ENCODE measurements around the gene WDR18.

WDR18 gene

GRCh38 chr19:984165-984967, at the start of gene WDR18:
TSS of gene WDR18 (plus strand) at chr19:984345. CDS start at chr19:984354, 9 bp downstream.
- Histone ChIP-seq H3K36me3 (ENCODE audit: control insufficient read depth, insufficient read depth, low read length) (peaks cover 25% of the 10 kb centered on the region), H3K27ac (ENCODE audit: low read depth, low read length) (peak within 1 kb of the TSS; percentile 99), H3K4me1 (ENCODE audit: control insufficient read depth, insufficient read depth, low read length) (peaks cover 14% of the 10 kb centered on the region), H3K9me3 (ENCODE audit: control insufficient read depth, insufficient read depth, low read depth, low read length) (no peaks in the 10 kb centered on the region), H3K9ac (ENCODE audit: low read length) (peak within 1 kb of the TSS; percentile 100), H3K27me3 (ENCODE audit: control insufficient read depth, insufficient read depth, low read length) (no peaks in the 10 kb centered on the region), H3K4me3 (ENCODE audit: low read depth, low read length) (peak within 1 kb of the TSS; percentile 100)

- H3K4me3 ChIP-seq (ENCODE audit: low read depth, low read length), result no peak overlapping the region
- no peaks in the 10 kb centered on the region for H3K9me3 ChIP-seq (ENCODE audit: control insufficient read depth, insufficient read depth, low read depth, low read length)
- no peak overlapping the region for H3K9ac ChIP-seq (ENCODE audit: low read length)
- peaks cover 25% of the 10 kb centered on the region for H3K4me1 ChIP-seq (ENCODE audit: control insufficient read depth, insufficient read depth, low read length)
- H3K27me3 ChIP-seq (ENCODE audit: control insufficient read depth, insufficient read depth, low read length), result no peaks in the 10 kb centered on the region
- H3K36me3 ChIP-seq (ENCODE audit: control insufficient read depth, insufficient read depth, low read length), result peaks cover 60% of the 10 kb centered on the region
- peak overlapping the region; percentile 96; the same call in 1 of the 2 replicates for H3K27ac ChIP-seq (ENCODE audit: low read depth, low read length)
Observed at GRCh38 chr19:934865-935479, 49.2 kb upstream of the WDR18 start.

- H3K36me3 ChIP-seq (ENCODE audit: control insufficient read depth, insufficient read depth, low read length), result peaks cover 59% of the 10 kb centered on the region
- H3K4me1 ChIP-seq (ENCODE audit: control insufficient read depth, insufficient read depth, low read length), result peaks cover 25% of the 10 kb centered on the region
Observed at GRCh38 chr19:936175-936546, 48.0 kb upstream of the WDR18 start.

GRCh38 chr19:937259-937694, 46.9 kb upstream of the WDR18 start:
- Histone ChIP-seq H3K9me3 (ENCODE audit: control insufficient read depth, insufficient read depth, low read depth, low read length) (no peaks in the 10 kb centered on the region), H3K27me3 (ENCODE audit: control insufficient read depth, insufficient read depth, low read length) (no peaks in the 10 kb centered on the region), H3K27ac (ENCODE audit: low read depth, low read length) (no peak overlapping the region), H3K4me3 (ENCODE audit: low read depth, low read length) (no peak overlapping the region), H3K4me1 (ENCODE audit: control insufficient read depth, insufficient read depth, low read length) (peaks cover 23% of the 10 kb centered on the region), H3K36me3 (ENCODE audit: control insufficient read depth, insufficient read depth, low read length) (peaks cover 60% of the 10 kb centered on the region), H3K9ac (ENCODE audit: low read length) (no peak overlapping the region)

More at GRCh38 chr19:936175-936546, 48.0 kb upstream of the WDR18 start:
- no peak overlapping the region for H3K27ac ChIP-seq (ENCODE audit: low read depth, low read length)
- H3K4me3 ChIP-seq (ENCODE audit: low read depth, low read length), result no peak overlapping the region
- H3K27me3 ChIP-seq (ENCODE audit: control insufficient read depth, insufficient read depth, low read length), result no peaks in the 10 kb centered on the region
- no peaks in the 10 kb centered on the region for H3K9me3 ChIP-seq (ENCODE audit: control insufficient read depth, insufficient read depth, low read depth, low read length)
- no peak overlapping the region for H3K9ac ChIP-seq (ENCODE audit: low read length)

- Histone ChIP-seq H3K4me3 (ENCODE audit: low read depth, low read length) (no peak overlapping the region), H3K27ac (ENCODE audit: low read depth, low read length) (no peak overlapping the region), H3K4me1 (ENCODE audit: control insufficient read depth, insufficient read depth, low read length) (peaks cover 12% of the 10 kb centered on the region; the same call in 1 of the 2 replicates), H3K27me3 (ENCODE audit: control insufficient read depth, insufficient read depth, low read length) (no peaks in the 10 kb centered on the region), H3K9me3 (ENCODE audit: control insufficient read depth, insufficient read depth, low read depth, low read length) (no peaks in the 10 kb centered on the region), H3K36me3 (ENCODE audit: control insufficient read depth, insufficient read depth, low read length) (peaks cover 61% of the 10 kb centered on the region), H3K9ac (ENCODE audit: low read length) (no peak overlapping the region)
Observed at GRCh38 chr19:938233-938923, 45.8 kb upstream of the WDR18 start.

GRCh38 chr19:939439-939838, 44.7 kb upstream of the WDR18 start:
- peaks cover 3% of the 10 kb centered on the region; the same call in 1 of the 2 replicates for H3K4me1 ChIP-seq (ENCODE audit: control insufficient read depth, insufficient read depth, low read length)
- H3K36me3 ChIP-seq (ENCODE audit: control insufficient read depth, insufficient read depth, low read length), result peaks cover 65% of the 10 kb centered on the region
- no peaks in the 10 kb centered on the region for H3K9me3 ChIP-seq (ENCODE audit: control insufficient read depth, insufficient read depth, low read depth, low read length)
- no peaks in the 10 kb centered on the region for H3K27me3 ChIP-seq (ENCODE audit: control insufficient read depth, insufficient read depth, low read length)
- no peak overlapping the region for H3K27ac ChIP-seq (ENCODE audit: low read depth, low read length)
- no peak overlapping the region for H3K4me3 ChIP-seq (ENCODE audit: low read depth, low read length)
- H3K9ac ChIP-seq (ENCODE audit: low read length), result peak overlapping the region; percentile 33

- peaks cover 64% of the 10 kb centered on the region for H3K36me3 ChIP-seq (ENCODE audit: control insufficient read depth, insufficient read depth, low read length)
- H3K9ac ChIP-seq (ENCODE audit: low read length), result peak overlapping the region; percentile 33
- H3K27ac ChIP-seq (ENCODE audit: low read depth, low read length), result no peak overlapping the region
- H3K9me3 ChIP-seq (ENCODE audit: control insufficient read depth, insufficient read depth, low read depth, low read length), result no peaks in the 10 kb centered on the region
- H3K4me1 ChIP-seq (ENCODE audit: control insufficient read depth, insufficient read depth, low read length), result no peaks in the 10 kb centered on the region
- H3K4me3 ChIP-seq (ENCODE audit: low read depth, low read length), result no peak overlapping the region
- no peaks in the 10 kb centered on the region for H3K27me3 ChIP-seq (ENCODE audit: control insufficient read depth, insufficient read depth, low read length)
Observed at GRCh38 chr19:939922-940321, 44.2 kb upstream of the WDR18 start.

GRCh38 chr19:940591-941291, 43.4 kb upstream of the WDR18 start:
- no peak overlapping the region for H3K27ac ChIP-seq (ENCODE audit: low read depth, low read length)
- no peak overlapping the region for H3K9ac ChIP-seq (ENCODE audit: low read length)
- no peaks in the 10 kb centered on the region for H3K9me3 ChIP-seq (ENCODE audit: control insufficient read depth, insufficient read depth, low read depth, low read length)
- H3K4me1 ChIP-seq (ENCODE audit: control insufficient read depth, insufficient read depth, low read length), result no peaks in the 10 kb centered on the region
- H3K27me3 ChIP-seq (ENCODE audit: control insufficient read depth, insufficient read depth, low read length), result no peaks in the 10 kb centered on the region
- peaks cover 58% of the 10 kb centered on the region for H3K36me3 ChIP-seq (ENCODE audit: control insufficient read depth, insufficient read depth, low read length)
- H3K4me3 ChIP-seq (ENCODE audit: low read depth, low read length), result no peak overlapping the region

- H3K27me3 ChIP-seq (ENCODE audit: control insufficient read depth, insufficient read depth, low read length), result no peaks in the 10 kb centered on the region
- no peaks in the 10 kb centered on the region for H3K4me1 ChIP-seq (ENCODE audit: control insufficient read depth, insufficient read depth, low read length)
- H3K27ac ChIP-seq (ENCODE audit: low read depth, low read length), result no peak overlapping the region
- H3K4me3 ChIP-seq (ENCODE audit: low read depth, low read length), result no peak overlapping the region
- H3K36me3 ChIP-seq (ENCODE audit: control insufficient read depth, insufficient read depth, low read length), result peaks cover 53% of the 10 kb centered on the region
- no peak overlapping the region for H3K9ac ChIP-seq (ENCODE audit: low read length)
- no peaks in the 10 kb centered on the region for H3K9me3 ChIP-seq (ENCODE audit: control insufficient read depth, insufficient read depth, low read depth, low read length)
Observed at GRCh38 chr19:941292-942132, 42.6 kb upstream of the WDR18 start.

- no peak overlapping the region for H3K9ac ChIP-seq (ENCODE audit: low read length)
- H3K4me1 ChIP-seq (ENCODE audit: control insufficient read depth, insufficient read depth, low read length), result no peaks in the 10 kb centered on the region
- peaks cover 54% of the 10 kb centered on the region for H3K36me3 ChIP-seq (ENCODE audit: control insufficient read depth, insufficient read depth, low read length)
- H3K9me3 ChIP-seq (ENCODE audit: control insufficient read depth, insufficient read depth, low read depth, low read length), result no peaks in the 10 kb centered on the region
- H3K4me3 ChIP-seq (ENCODE audit: low read depth, low read length), result no peak overlapping the region
- H3K27me3 ChIP-seq (ENCODE audit: control insufficient read depth, insufficient read depth, low read length), result no peaks in the 10 kb centered on the region
- no peak overlapping the region for H3K27ac ChIP-seq (ENCODE audit: low read depth, low read length)
Observed at GRCh38 chr19:942133-942645, 42.0 kb upstream of the WDR18 start.

All from HUES6 (cell line).